ENCODE measurements around the gene ATPAF1.

The ATPAF1 gene

DNA sequence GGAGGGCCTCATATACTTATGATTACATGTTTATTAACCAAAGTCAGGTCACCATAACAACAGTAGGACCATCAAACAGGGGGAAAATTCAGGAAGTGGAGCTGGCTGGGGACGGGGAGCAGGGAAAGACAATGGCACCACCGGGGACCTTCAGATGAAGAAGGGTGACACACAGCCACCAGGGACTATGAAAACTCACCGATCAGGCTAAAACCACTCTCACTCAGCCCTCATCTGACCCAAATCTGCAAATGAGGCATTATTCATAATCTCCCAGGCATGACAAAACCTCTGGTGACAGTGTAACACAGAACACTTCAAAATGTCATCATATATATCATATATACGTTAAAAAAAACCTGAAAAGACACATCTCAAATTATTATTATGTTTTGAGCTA lies 75.3 kb downstream of the ATPAF1 start:
- no peak for DNase-seq (ENCODE audit: low read depth in 2 of 2)

- DNase-seq (ENCODE audit: low read depth in 2 of 2), result no peak
Observed at GRCh38 chr1:46589529-46589928, 78.6 kb downstream of the ATPAF1 start.

DNA sequence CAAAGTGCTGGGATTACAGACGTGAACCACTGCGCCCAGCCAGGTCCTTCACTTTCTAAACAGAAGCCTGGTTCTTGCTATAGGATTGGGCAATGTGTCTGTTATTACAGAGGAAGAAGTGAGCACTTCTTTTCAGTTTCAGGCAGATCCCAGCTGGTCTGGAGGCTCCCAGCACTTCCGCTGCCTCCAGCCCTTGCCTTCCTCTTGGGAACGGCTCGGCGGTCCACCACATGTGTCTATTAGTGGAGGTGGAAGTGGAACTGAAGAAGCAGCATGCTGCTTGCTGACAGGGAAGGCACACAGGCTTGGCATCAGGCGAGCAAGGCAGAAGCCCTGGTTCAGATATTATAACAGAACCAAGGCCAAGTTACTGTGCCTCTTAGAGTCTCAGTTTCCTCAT lies 81.1 kb downstream of the ATPAF1 start:
- no peak for DNase-seq (ENCODE audit: low read depth in 2 of 2)

DNA sequence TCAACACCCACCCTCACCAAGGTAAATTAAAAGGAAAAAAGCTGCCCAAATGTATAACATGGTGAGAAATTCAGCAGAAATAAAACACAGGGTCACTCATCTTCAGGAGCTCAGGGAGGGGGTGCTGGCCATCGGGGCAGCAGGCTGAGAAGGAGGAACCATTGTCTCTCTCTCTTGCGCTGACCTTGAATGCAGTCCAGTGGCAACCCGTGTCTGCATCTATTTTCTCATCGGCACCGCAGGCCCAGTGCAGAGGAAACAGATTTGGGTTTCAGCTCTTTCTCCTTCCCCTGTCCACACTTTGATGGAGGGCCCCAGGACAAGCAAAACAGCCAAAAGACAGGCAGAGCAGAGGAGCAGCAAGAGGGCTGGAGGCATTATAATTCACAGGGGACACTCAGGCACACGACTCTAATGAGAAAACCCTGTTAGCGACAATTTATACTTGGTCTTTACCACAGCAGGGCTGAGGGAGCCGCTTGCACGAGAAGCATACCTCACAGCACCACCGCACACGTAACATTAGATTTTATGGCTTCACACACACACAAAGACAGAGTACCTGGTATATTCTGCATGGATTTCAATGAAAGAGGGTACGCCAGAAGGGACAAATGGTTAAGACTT lies 82.7 kb downstream of the ATPAF1 start:
- DNase-seq (ENCODE audit: low read depth in 2 of 2), result no peak

- DNase-seq (ENCODE audit: low read depth in 2 of 2), result no peak
Observed at GRCh38 chr1:46583494-46583893, 84.7 kb downstream of the ATPAF1 start.

- no peak for DNase-seq (ENCODE audit: low read depth in 2 of 2)
Observed at GRCh38 chr1:46582972-46583371, 85.2 kb downstream of the ATPAF1 start.
